Loucy (cell line): ENCODE data around the gene SLC24A1.

Experiments used
- CTCF ChIP-seq: fragments of 200-600 bp; sonication (generic); conservative IDR thresholded peaks from 2 replicates; pipeline ENCODE4 v1.5.1; 2014; ENCODE audit warnings: mild to moderate bottlenecking, antibody characterized with exemption, low read length
- EZH2phosphoT487 ChIP-seq: fragments of 200-600 bp; IDR thresholded peaks from 2 replicates; pipeline ENCODE4 v1.6.1; 2018; ENCODE audit warnings: antibody characterized with exemption, mild to moderate bottlenecking, moderate library complexity, borderline replicate concordance

GRCh38 chr15:65603559-65603958 is 18.2 kb upstream of the SLC24A1 start:
- no peak for TF ChIP-seq CTCF
- TF ChIP-seq EZH2phosphoT487 = no peak
